ENCODE measurements around the gene NBDY. TPM values are rescaled to one million over a fixed set of nuclear protein-coding genes. Genes with fewer than 3 reads are reported as not detected.
"Not testable (repeated sequence)": the region's sequence is repeated elsewhere in the genome, so short reads cannot be mapped to it uniquely, and the experiment has no call there.

NBDY gene
- total and polyA plus RNA-seq, 4 experiments from 2014 or later = 29.3 to 75.7 (median 52.2) TPM

DNA sequence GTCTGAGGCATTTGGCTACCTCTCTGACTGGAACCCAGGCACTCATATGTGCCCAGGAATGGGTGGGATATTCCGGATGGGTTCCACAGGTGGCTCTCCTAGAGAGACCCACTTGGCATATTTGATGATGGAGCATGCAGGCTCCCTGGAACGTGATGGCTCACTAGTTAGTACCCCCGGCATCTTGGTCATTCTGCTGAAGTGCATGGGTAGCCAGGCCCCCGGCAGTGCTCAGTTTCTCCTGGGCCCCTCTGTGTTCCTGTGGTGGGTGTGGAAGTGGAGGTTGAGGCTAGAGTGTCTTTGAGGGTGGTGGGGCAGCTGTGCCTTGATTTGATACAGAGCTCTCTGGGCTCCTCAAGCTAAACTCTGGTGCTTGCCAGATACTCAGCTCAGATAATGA is 29.4 kb downstream of the NBDY start:
- Mint-ChIP-seq H3K4me1 (peaks cover 29 to 58% (median 41%) of the 10 kb centered on the region in 4 donors), H3K36me3 (no peaks in the 10 kb centered on the region), H3K9me3 (no peaks in the 10 kb centered on the region), H3K4me3 (no peak overlapping the region), H3K27me3 (no peaks in the 10 kb centered on the region), H3K27ac (peak overlapping the region in 6 of 7 donors; percentile 29 to 77 (median 62))
- intact Hi-C loops (cut with micrococcal nuclease) = no loop called here
- no peaks in the 10 kb centered on the region for H3K27me3 ChIP-seq (ENCODE audit: insufficient read depth, low read length)
- DNase-seq = no peak
- no peak overlapping the region for H3K27ac ChIP-seq (ENCODE audit: low read depth, low read length)
- H3K4me1 ChIP-seq (ENCODE audit: insufficient read depth, low read length) = peaks cover 41% of the 10 kb centered on the region
- CTCF ChIA-PET (ENCODE audit: partially characterized antibody) = interaction anchor here (1.8 kb wide), 1 partner anchor 24 kb away, joined by 5 read pairs; no protein-coding TSS in a partner anchor
- POLR2A ChIA-PET (ENCODE audit: partially characterized antibody) = interaction anchor here (1.2 kb wide), 1 partner anchor 29 kb away, joined by 4 read pairs; the partner anchor contains the start of gene NBDY
- H3K4me3 ChIP-seq (ENCODE audit: low read length in 2 of 2) = no peak overlapping the region
- no peaks in the 10 kb centered on the region for H3K9me3 ChIP-seq (ENCODE audit: control insufficient read depth in 1 of 2, low read length in 2 of 2)
- H3K36me3 ChIP-seq (ENCODE audit: insufficient read depth, low read length) = no peaks in the 10 kb centered on the region

DNA sequence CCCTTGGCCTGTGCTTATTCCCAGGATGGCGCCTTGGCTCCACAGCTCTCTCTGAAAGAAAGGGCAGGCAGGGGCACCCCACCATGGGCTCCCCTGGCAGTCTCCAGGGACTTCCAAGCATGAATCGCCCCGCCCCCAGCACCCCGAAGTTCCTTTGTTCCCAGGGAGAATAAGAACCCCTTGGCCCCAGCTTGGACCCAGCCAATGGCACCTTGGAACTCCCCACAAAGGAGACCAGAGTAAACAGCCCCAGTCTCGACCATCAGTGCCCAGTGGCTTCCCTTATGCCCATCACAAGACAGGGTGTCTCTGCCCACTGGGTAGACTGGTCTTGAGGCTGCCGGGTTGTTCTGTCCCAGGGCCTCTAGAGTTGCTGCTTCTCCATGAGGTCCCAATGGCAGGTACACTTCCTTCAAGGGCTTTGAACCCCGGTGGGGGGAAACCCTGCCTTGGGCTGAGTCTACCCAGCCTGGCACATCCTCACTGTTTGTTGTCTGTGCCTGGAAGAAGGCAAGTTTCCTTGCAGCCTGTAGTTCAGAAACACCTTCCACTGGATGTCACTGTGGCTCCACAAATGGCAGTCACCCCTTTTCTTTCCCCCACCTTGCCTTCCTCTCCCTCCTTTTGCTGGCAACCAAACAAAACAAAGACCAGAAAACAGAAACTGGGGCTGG is 30.8 kb downstream of the NBDY start:
- H3K9me3 ChIP-seq (ENCODE audit: control insufficient read depth in 1 of 2, low read length in 2 of 2) = no peaks in the 10 kb centered on the region
- intact Hi-C loops (cut with micrococcal nuclease) = no loop called here
- Mint-ChIP-seq H3K27ac (peak overlapping the region in 4 of 7 donors; percentile 32 to 68 (median 50)), H3K36me3 (peaks cover 0 to 5% of the 10 kb centered on the region in 2 donors), H3K9me3 (no peaks in the 10 kb centered on the region), H3K27me3 (no peaks in the 10 kb centered on the region), H3K4me3 (no peak overlapping the region), H3K4me1 (peaks cover 28 to 60% (median 39%) of the 10 kb centered on the region in 4 donors)
- no peaks in the 10 kb centered on the region for H3K27me3 ChIP-seq (ENCODE audit: insufficient read depth, low read length)
- H3K4me1 ChIP-seq (ENCODE audit: insufficient read depth, low read length) = peaks cover 41% of the 10 kb centered on the region
- no peak overlapping the region for H3K27ac ChIP-seq (ENCODE audit: low read depth, low read length)
- ChIA-PET CTCF (ENCODE audit: partially characterized antibody) (interaction anchor here (1.8 kb wide), 1 partner anchor 26 kb away, joined by 5 read pairs; no protein-coding TSS in a partner anchor), POLR2A (ENCODE audit: partially characterized antibody) (no interaction called here)
- no peaks in the 10 kb centered on the region for H3K36me3 ChIP-seq (ENCODE audit: insufficient read depth, low read length)
- no peak for DNase-seq
- no peak overlapping the region for H3K4me3 ChIP-seq (ENCODE audit: low read length in 2 of 2)

DNA sequence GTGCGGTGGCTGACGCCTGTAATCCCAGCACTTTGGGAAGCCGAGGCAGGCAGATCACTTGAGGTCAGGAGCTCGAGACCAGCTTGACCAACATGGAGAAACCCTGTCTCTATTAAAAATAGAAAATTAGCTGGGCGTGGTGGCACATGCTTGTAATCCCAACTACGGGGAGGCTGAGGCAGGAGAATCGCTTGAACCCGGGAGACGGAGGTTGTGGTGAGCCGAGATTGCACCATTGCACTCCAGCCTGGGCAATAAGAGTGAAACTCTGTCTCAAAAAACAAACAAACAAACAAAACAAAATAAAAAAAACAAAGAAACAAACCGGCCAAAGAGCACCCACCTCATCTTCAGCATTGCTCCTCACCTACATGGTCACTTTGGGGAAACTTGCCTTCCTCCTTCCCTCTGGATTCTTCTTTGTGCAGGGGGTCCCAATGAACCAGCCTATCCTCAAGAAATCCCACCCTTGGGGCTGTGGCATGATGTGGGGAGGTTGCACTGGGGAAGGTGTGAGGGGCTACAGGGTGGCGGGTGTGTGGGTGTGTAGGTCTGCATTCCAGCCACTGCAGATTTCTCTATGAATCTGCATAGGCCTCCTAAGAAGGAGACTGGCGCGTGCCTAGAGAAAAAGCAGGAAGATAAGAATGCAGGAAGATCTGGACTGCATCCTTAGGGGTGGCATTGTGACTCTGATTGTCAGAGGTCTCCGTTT is 31.5 kb downstream of the NBDY start:
- peak overlapping the region in 1 of 8 donors; percentile 35 for H3K4me3 Mint-ChIP-seq
- H3K36me3 Mint-ChIP-seq; DNase-seq; H3K27ac ChIP-seq (ENCODE audit: low read depth, low read length); intact Hi-C loops (cut with micrococcal nuclease); H3K9me3 Mint-ChIP-seq; H3K9me3 ChIP-seq (ENCODE audit: control insufficient read depth in 1 of 2, low read length in 2 of 2); POLR2A ChIA-PET (ENCODE audit: partially characterized antibody); H3K27me3 ChIP-seq (ENCODE audit: insufficient read depth, low read length); H3K27me3 Mint-ChIP-seq; H3K4me3 ChIP-seq (ENCODE audit: low read length in 2 of 2); H3K36me3 ChIP-seq (ENCODE audit: insufficient read depth, low read length); CTCF ChIA-PET (ENCODE audit: partially characterized antibody): not testable (repeated sequence)
- peaks cover 35 to 67% (median 46%) of the 10 kb centered on the region in 4 donors for H3K4me1 Mint-ChIP-seq
- H3K4me1 ChIP-seq (ENCODE audit: insufficient read depth, low read length) = peaks cover 48% of the 10 kb centered on the region
- H3K27ac Mint-ChIP-seq = peak overlapping the region in 4 of 7 donors; percentile 52 to 81 (median 66)

DNA sequence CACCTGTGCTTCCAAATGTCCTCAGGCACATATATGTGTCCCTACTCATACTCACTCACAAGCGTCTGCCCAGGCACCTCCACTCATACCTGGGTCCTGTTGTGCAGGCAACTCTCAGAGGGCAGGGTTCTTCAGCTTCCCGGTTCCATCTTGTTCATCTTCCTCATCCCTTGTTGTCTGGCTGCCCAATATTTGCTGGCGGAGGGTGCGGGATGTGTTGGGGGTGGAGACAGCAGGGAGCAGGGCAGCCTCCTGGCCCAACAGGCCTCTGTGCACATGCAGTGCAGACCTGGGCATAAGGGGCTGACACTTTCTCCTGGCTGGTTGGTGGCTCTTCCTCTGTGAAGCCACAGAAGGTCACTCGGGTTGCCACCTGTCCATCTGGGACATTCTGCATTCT is 32.1 kb downstream of the NBDY start:
- Histone ChIP-seq H3K4me3 (ENCODE audit: low read length in 2 of 2) (no peak overlapping the region), H3K9me3 (ENCODE audit: control insufficient read depth in 1 of 2, low read length in 2 of 2) (no peaks in the 10 kb centered on the region), H3K36me3 (ENCODE audit: insufficient read depth, low read length) (no peaks in the 10 kb centered on the region), H3K27ac (ENCODE audit: low read depth, low read length) (no peak overlapping the region), H3K4me1 (ENCODE audit: insufficient read depth, low read length) (peaks cover 54% of the 10 kb centered on the region), H3K27me3 (ENCODE audit: insufficient read depth, low read length) (no peaks in the 10 kb centered on the region)
- peak overlapping the region; percentile 63 to 96 (median 88) for H3K27ac Mint-ChIP-seq
- peak overlapping the region in 1 of 8 donors; percentile 9 for H3K4me3 Mint-ChIP-seq
- H3K4me1 Mint-ChIP-seq = peaks cover 41 to 71% (median 51%) of the 10 kb centered on the region in 4 donors
- CTCF ChIA-PET (ENCODE audit: partially characterized antibody) = interaction anchor here (1.0 kb wide), 1 partner anchor 479 kb away, joined by 3 read pairs; no protein-coding TSS in a partner anchor
- POLR2A ChIA-PET (ENCODE audit: partially characterized antibody) = no interaction called here
- no peak for DNase-seq
- H3K9me3 Mint-ChIP-seq = no peaks in the 10 kb centered on the region
- peaks cover 0 to 5% of the 10 kb centered on the region in 2 donors for H3K36me3 Mint-ChIP-seq
- intact Hi-C loops (cut with micrococcal nuclease) = no loop called here
- no peaks in the 10 kb centered on the region for H3K27me3 Mint-ChIP-seq

DNA sequence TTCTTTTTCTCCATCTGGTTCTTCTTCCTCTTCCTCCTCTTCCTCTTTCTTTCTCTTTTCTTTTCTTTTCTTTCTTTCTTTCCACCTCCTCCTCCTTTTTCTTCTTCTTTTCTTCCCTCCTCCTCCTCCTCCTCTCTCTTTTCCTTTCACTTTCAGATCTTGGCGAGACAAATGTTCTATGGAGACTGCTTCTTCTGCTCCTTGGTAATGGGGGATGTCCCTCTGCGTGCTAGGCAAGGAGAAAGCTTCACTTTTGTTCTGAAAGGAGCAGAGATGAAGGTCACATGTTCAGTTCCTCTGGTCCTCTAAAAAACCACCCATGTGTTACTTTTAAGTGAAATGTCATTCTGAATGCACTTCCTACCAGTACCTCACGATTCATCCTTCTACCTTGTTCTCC is 33.2 kb downstream of the NBDY start:
- H3K36me3 Mint-ChIP-seq = peaks cover 0 to 5% of the 10 kb centered on the region in 2 donors
- intact Hi-C loops (cut with micrococcal nuclease) = loop anchor here (1.0 kb wide), 1 partner anchor 32 kb away; no protein-coding TSS in a partner anchor
- Histone ChIP-seq H3K9me3 (ENCODE audit: control insufficient read depth in 1 of 2, low read length in 2 of 2) (no peaks in the 10 kb centered on the region), H3K4me1 (ENCODE audit: insufficient read depth, low read length) (peaks cover 55% of the 10 kb centered on the region), H3K36me3 (ENCODE audit: insufficient read depth, low read length) (no peaks in the 10 kb centered on the region), H3K27ac (ENCODE audit: low read depth, low read length) (peak overlapping the region; percentile 43), H3K27me3 (ENCODE audit: insufficient read depth, low read length) (no peaks in the 10 kb centered on the region), H3K4me3 (ENCODE audit: low read length in 2 of 2) (peak overlapping the region in 1 of 2 donors; percentile 24)
- H3K4me1 Mint-ChIP-seq = peaks cover 44 to 65% (median 55%) of the 10 kb centered on the region in 4 donors
- H3K9me3 Mint-ChIP-seq = no peaks in the 10 kb centered on the region
- DNase-seq = no peak
- peak overlapping the region; percentile 59 to 93 (median 69) for H3K4me3 Mint-ChIP-seq
- no peaks in the 10 kb centered on the region for H3K27me3 Mint-ChIP-seq
- POLR2A ChIA-PET (ENCODE audit: partially characterized antibody) = interaction anchor here (0.6 kb wide), 1 partner anchor 1058 kb away, joined by 3 read pairs; no protein-coding TSS in a partner anchor
- H3K27ac Mint-ChIP-seq = peak overlapping the region; percentile 85 to 96 (median 90)
- CTCF ChIA-PET (ENCODE audit: partially characterized antibody) = interaction anchor here (1.0 kb wide), 2 partner anchors 35 to 480 kb away, joined by 3 read pairs; no protein-coding TSS in a partner anchor

DNA sequence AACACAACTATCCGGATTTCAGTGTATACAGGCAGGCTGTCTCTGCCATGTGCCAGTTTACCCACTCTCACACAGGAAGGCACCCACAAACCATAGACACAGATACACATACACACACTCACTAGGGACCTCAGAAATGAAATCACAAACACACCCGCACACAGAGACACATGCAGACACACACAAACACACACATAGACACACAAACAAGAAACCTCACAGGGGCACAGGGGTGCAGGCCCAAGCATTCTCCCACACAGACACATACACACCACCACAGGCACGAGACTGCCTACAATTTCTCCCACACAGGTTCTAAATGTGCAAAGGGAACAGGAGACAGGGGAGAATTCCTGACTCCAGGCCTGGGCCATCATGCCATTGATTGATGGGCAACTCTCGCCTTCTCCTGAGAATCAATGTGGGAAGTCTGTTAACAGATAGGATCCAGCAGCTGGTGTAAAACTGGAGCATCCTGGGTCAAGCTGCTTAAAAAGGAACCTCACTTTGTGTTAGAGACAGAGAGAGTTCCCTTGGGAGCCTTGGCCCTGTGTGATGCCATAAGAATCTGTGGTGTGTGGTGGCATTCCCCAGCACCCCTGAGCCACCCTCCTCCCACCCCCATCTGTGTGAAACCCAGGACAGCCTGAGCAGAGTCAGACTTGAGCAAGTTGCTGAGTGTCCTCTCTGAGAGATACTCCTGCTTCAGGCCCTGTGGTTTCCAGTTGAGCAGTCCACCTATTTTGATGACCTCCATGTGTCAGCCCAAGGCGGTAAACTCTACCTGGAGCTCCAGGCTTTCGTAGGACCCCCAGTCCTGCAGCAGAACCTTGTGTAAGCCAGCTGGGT is 33.9 kb downstream of the NBDY start:
- Histone ChIP-seq H3K4me3 (ENCODE audit: low read length in 2 of 2) (peak overlapping the region in 1 of 2 donors; percentile 35), H3K36me3 (ENCODE audit: insufficient read depth, low read length) (no peaks in the 10 kb centered on the region), H3K9me3 (ENCODE audit: control insufficient read depth in 1 of 2, low read length in 2 of 2) (no peaks in the 10 kb centered on the region), H3K27ac (ENCODE audit: low read depth, low read length) (peak overlapping the region; percentile 67), H3K27me3 (ENCODE audit: insufficient read depth, low read length) (no peaks in the 10 kb centered on the region), H3K4me1 (ENCODE audit: insufficient read depth, low read length) (peaks cover 48% of the 10 kb centered on the region)
- no peak for DNase-seq
- Mint-ChIP-seq H3K4me3 (peak overlapping the region; percentile 83 to 95 (median 92)), H3K36me3 (peaks cover 0 to 5% of the 10 kb centered on the region in 2 donors), H3K4me1 (peaks cover 40 to 65% (median 50%) of the 10 kb centered on the region in 4 donors), H3K27me3 (no peaks in the 10 kb centered on the region), H3K9me3 (no peaks in the 10 kb centered on the region), H3K27ac (peak overlapping the region; percentile 85 to 96 (median 90))
- CTCF ChIA-PET (ENCODE audit: partially characterized antibody) = interaction anchor here (1.0 to 3.0 kb wide), 3 partner anchors 36 to 480 kb away, joined by 3 to 13 read pairs (median 4); no protein-coding TSS in a partner anchor
- POLR2A ChIA-PET (ENCODE audit: partially characterized antibody) = no interaction called here
- intact Hi-C loops (cut with micrococcal nuclease) = loop anchor here (1.0 kb wide), 1 partner anchor 33 kb away; no protein-coding TSS in a partner anchor

All from CD4-positive, alpha-beta memory T cell (primary cell).